CD4-positive, alpha-beta T cell treated with Interferon alpha-2 for 1 hour (primary cell): Measurements from ENCODE around the gene PEPD.

Source experiments
- DNase-seq, 2 donors: peaks; one replicate each; pipeline ENCODE4 v3.0.0-alpha.2; 2020 to 2022

PEPD gene

DNA sequence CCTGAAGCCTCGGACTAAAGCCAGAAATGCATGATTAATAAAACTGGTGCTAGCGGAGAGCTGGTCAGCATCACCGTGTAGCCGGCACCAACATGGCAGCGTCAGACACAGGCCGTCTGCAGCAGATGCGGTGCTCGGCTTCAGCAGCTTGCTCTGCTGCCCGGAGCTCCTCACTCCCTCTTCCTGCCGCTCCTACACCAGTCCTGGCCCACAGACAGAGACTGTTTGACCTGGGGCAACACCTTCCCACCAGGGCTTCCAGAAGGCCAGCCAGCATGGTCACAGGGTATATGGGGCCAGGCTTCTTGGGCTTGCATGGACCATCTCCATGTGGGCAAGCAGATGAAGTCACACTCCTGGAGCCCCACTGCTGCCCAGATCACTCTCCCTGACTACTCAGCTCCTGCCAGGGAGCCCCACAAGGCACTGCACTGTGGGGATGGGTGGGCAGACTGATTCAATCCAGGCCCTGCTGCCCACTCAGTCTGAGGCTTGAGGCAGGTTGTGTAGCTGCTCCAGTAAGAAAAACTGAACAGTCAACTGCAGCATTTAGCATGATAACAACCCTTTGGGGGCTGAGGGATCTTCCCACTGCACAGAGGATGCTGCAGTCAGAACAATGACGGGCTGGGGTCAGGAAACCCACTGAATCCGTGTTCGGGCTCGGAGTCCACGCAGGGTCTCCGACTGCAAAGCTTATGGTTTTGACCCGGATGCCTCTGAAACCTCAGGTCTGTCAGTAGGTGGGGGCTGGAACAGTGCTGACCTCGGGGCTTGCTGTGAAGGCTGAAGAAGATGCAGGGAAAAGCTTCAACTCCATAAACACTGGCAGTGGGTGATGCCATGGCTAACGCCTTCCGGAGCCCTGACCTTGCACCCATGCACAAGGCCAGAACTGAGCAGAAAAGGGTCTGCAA lies 102.5 kb downstream of the PEPD start:
- DNase-seq = no peak

DNA sequence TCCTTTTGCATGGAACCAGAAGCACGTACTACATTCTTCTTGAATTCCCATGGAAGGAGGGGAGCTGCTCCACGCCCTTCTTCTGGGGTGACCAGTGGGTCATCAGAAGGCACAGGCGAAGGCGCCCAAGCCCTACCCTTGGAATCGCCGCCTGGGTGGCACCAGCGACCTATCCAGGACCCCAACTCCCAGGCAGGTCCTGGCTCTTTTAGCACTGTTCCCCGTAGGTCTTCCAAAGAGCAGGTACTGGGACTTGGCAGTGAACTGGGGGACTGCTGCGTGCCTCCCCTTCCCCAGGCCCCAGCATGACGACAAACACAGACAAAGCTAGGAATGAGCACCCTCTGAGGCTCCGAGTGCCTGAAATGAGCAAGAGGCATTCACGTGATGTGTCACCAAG lies 103.1 kb downstream of the PEPD start:
- no peak for DNase-seq

DNA sequence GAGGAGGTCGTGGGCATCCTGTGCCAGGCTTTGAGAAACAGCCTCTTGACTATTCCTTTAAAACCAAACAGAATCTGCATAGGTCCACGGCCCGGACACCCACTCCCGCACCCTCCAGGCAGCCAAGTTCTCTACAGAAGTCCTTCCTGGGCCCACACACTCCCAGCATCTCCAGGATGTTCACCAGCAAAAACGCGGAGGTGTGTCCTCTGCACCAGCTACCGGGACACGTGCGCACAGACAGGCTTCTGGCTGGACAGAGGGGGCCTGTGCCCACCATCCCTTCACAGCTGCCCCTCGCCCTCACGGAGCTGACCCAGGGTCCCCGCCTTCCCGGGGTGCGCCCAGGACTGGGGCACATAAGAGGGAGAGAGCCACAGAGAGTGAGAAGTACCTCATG lies 103.8 kb downstream of the PEPD start:
- no peak for DNase-seq

DNA sequence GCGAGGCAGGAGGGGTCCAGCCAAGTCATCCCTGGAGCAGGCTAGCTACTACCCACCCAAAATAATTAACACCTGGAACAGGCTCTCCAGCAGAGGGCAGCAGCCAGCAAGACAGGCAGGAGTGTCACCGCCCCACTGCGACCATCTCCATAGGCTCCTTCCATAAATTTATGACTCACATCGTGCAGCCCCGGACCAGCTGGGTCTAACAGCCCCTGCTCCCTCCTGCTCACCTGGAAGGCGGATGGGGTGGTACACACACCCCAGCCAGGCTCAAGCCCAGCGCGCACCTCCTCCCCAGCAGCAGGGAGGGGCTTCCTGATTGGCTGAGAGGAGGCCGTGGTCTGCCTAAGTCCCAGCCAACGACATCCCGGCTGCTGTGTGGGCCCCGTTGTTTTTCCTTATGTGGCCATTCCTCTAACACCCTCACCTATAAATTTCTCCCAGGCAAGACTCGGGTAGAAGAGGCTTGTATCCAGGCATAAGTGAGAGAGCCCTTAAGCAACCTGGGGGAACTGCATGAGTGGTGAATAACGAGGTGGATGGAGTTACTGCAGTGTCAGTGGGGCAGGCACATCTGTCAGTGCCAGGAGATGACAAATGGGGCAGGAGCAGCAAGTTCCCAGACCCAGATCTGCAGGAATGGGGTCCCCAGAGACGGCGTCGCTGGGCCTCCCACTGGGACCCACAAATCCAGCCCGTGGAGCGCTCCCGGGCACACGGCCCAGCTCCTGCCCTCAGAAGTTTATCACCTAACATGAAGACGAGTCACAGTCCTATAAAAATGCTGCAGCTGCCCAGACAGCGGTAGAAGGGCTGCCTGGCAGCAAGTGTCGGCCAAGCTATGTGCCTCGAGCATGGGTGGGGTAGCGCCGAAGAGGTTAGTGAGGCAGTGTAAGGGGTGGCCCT lies 105.0 kb downstream of the PEPD start:
- DNase-seq = peak; percentile 57 to 65

DNA sequence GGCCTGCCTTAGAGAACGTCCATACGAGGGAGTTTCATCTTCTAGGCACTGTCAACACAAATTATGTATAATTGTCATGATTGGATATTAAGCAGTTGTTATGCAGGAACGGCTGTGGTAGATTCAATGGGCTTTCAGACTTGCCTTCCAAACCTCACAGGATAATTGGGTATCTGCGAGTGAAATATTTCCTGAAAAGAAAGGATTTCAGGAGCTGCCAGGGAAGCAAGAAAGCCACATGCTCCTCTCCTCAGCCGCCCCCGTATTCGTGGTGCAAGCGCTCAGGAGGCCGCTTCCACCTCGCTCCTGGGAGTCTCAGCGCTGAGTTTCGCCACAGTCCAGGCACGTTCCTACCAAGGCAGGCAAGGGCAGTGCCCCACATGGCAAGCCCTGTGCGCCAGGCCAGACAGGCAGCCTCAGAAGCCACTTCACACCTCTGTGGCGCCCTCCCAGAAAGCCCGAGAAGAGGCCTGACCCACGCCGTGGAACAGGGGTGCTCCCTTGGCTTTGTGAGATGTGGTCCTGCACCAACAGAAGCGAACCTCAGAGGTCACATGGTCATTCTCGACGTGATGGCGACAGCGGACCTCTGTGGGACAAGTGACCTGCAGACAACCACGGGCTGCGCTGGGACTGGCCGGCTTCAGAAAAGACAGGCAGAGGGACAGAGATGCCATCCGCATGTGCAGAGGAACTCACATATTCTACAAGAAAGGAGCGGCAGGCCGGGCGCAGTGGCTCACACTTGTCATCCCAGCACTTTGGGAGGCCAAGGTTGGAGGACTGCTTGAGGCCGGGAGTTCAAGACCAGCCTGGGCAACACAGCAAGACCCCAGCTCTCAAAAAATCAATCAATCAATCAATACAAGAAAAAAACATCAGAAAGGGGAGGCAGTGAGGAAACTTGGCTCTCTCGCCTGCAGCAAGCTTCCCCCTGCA lies 106.7 kb downstream of the PEPD start:
- no peak for DNase-seq

DNA sequence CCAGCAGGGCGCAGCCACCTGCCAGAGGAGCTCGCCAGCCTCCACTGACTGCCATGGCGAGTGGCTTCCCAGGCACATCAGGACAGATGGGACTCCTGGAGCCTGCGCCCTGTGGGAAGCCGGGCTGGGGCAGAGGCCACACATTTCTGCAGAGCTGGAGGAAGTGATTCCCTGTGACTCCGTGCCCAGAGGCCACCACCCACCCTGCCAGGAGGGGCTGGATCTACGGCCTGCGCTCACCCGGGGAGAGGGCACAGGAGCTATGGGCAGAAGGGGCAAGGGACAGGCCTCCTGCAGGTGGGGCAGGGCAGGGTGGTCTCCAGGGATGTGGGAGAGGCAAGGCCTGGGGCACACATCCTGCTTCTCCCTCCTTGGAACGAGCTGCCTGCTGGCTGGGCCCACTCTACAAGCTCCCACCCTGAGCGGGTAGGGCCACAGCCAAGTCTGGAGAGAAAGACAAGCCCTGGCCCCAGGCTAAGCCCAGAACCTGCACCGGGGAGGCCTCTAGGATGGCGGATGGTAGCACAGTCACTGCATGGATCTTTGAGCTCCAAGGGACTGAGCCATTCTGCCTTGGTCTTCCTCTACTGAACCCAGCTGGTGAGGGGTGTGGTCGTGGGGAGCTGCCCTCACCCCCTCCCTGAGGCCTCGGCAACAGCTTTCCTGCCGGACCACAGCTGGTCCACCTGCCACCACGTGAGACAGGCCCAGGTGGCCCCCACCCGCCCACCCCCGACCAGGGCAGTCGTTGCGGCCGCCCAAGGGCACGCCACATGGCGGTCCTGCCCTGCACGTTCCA lies 107.5 kb downstream of the PEPD start:
- no peak for DNase-seq

DNA sequence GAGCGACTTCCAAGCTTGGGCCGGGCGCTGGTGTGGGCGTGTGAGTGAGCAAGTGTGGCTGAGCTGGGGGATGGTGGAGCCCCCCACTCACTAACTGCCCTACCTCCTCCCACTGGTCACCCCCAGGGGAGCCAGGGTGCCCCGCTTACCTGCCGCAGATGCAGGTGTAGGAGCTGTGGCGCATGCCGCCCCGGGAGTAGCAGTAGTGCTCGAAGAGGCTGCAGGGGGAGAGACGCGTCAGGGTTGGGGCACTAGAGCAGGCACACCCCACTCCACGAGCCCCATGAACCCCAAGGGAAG lies 108.2 kb downstream of the PEPD start:
- no peak for DNase-seq

DNA sequence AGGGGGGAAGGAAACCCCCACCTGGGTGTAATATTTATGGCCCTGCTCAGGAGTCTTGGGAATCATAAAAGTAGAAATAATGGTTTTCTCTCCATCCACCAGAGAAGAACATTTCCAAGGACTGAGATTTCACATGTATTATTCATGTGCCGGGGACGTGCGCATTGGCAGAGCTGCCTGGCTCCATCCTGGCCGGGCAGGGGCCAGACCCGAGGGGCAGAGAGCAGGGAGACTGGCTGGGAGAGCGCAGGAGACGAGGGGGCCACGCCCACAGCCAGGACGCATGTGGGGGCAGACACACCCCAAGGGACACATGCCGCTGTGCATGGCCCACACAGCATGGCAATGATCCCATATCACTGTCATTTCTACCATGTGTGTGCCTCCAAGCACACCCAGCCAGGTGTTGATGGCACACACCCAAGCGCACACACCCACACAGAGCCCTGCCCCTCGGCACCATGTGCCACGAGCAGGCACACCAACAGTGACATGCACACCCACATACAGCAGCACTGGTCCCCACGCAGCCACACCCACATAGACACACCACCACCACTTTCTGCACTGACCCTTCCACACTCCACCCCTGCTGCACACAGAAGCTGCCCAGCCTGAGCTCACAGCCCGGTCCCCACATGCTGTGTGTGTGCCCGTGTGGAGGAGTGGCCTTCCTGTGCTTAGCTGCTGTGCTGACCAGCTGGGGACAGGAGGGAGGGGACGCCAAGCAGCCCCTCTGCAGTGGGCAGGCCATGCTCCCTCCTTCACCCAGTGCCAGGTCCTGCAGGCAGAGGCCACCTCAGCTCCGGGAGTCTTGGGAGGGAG lies 108.8 kb downstream of the PEPD start:
- DNase-seq = no peak

DNA sequence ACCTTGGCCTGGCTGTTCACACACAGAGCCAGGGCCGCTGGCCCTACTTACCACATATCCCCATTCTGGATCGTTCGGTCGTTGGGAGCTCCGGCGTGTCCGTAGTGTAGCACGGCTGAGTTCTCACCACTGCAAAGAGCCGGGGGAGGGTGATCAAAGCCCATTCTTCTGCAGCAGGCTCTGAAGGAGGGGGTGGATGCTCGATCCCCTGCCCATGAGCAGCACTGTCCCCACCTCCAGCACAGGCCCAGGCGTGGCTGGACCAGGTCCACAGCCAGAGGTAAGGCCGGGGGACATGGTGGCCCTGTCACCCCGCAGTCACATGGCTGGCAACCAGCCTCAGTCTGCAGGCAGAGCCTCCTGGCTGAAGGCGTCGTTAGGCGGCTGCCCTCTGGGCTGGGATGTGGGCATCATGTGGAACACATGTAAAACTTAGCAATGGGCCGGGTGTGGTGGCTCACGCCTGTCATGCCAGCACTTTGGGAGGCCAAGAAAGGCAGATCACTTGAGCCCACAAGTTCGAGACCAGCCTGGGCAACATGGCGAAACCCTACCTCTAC lies 109.9 kb downstream of the PEPD start:
- DNase-seq = no peak

DNA sequence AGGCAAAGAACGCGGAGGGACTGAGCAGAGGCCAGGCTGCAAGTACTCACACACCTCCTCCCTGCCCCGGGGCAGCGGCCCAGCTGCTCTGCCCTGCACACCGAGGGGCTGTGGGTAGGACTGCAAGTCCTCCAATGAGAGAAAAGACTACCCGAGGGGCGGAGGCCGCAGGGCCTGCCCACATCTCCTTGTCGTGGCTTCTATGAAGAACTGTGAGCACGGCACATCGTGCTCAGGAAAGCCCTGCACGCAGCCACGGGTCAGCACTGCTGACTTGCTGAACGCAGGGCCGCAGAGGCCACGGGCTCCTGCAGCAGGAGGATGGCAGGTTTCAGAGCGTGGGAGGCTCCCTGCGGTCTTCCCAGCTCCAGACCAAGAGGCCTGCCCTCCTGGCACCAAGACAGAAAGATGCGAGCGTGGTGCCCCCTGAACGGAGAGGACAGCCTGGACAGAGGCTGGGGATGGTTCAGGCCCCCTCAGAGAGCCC lies 110.6 kb downstream of the PEPD start:
- DNase-seq = no peak

DNA sequence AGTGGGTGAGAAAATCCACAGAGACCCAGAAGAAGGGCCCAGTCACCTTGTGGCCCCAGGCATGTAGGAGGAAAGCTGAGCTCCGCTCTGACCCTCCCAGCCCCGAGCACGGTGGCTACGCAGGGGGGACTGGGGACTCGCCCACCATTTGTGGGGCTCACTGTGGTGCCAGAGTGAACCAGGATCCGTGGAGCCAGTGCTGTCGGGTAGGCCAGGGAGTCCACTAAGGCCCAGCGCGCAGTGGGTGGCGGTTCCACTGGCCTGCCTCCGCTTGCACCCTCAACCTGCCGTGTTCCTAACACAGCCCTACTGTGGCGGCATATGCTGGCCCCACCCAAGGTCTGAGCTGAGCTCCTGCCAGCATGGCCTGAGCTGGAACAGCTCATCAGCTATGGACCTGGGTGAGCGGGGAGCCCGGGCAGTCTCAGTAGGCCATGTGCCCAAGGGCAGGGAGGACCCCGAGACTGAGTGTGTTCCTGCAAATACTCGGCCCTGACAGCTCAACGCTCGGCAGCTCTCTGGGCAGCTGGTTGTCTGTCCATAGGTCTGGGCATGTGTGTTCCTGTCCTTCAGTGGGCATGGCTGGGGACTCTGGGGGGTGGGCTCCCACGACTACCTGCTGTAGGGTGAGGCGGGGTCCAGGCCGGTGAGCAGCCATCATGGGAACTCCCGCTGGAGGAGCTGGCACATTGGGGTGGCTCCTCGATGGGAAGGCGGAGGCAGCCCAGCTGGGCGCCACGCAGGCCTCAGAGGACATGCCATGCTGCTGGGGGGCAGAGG lies 111.5 kb downstream of the PEPD start:
- DNase-seq = no peak

DNA sequence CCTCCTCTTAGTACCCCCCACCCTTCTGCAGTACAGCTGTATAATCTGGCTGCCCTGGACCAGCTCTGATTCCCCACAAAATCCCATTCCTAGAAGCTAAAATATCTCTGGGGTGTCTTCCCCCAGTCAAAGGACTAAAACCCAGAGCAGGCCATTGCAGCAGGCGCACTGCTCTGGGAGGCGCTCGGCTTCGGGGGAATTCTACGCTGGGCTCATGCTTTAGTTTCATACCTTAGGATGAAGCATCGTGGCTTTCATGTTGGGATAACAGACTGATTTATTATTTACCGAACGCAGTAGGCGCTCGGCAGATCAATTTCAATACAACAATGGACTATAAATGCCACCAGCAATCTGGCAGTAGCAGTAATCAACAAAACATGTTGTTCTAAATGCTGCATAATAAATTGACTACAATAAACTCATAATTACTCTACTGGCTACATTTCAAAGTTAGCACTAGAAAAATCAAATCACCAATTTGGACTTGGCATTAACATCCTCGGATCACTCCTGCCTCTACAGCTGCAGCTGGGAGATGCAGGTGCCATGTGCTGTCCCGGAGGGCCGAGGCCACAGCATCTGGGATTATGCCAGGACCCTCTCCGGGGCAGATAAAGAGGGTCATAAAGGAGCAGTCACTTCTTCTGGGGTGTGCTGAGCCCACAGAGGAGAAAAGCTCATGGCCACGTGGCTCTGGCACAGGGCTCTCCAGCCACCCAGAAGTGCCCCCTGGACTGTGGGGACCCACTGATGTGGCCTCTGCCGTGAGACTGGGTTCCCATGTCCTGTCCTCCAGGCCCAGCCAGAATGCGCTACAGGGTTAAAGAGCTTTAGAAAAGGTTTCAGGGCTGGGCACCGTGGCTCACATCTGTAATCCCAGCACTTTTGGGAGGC lies 112.8 kb downstream of the PEPD start:
- DNase-seq = no peak

DNA sequence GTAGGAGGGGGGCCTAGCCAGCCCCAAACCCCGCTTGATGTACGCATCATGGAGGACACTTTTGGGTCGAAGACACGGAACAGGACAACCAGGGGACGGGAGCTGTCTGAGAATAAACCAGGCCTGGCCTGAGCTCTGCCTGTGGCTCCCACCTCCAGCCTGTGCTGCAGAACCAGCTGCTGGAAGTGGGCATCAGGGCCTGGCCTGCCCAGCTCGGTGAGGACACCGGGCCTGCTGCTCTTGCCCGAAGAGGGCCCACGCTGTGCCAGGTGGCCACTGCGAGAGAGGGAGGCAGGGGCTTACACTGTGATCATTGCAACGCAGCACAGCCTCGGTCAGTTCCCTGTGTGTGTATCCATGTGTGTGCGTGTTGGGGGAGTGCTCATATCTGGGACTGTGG lies 113.5 kb downstream of the PEPD start:
- DNase-seq = no peak

DNA sequence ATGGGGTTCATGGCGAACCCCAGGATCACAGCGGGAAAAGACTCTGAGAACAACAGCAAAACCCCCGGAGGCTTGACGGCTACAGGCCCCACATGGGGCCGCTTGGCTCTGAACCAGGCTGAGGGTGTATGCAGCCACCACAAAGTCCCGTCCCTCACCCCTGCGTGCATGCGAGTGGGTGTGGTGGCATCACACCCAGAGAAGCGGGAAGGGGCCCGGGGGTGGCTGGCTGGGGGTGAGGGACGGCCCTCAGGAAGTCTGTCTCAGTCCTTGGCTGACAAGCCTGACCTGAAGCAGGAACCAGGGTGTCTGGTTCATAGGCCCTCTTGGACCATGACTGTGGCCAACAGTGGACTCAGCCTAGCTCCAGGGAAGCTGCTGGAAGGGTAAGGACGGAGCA lies 113.9 kb downstream of the PEPD start:
- DNase-seq = no peak

DNA sequence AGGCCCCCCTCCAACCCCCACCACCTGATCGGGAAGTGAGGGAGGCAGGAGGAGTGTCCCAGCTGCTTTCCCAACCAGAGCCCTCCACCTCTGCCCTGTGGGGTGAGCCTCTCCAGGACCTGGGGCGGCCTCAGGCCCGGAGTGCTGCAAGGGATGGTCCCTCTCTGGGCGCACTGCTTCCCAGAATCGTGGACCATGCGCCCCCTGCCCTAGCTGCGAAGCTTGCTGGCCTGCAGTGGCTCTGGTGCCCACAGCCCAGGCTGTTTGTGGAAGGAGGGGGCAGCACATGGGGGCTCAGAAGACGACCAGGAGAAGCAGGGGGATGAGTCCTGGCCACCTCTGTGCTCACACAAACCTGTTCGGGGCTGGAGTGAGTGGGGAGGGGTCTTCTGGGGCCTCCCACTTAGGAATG lies 114.4 kb downstream of the PEPD start:
- no peak for DNase-seq

DNA sequence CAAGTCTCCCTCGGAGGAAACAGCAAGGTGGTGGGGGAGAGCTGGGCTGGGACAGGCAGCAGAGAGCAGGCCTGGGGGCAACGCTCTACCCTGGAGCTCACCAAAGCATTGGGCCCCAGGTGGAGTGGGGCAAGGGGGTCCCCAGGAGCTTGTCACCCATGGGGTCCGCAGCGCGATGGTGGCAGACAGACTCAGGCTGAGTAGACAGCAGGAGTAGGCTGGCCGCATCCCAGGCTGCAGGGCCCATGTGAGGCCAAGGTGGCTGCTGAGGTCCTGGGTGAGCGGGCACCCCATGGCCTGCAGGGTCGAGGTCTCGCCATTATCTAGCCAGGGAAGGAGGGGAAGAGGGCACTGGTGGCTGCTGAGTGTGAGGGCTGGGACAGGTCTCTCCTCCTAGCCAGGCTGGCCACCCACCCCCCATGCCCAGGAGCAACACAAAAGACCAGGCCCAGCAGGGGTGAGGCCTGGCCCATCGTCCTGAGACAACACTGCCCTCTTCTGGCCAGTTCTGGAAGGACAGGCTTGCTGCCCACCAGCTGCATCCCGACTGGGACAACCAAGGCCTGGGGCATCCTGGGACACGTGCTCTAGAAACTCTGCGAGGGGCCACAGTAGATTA lies 115.0 kb downstream of the PEPD start:
- DNase-seq = peak; percentile 63 to 76

DNA sequence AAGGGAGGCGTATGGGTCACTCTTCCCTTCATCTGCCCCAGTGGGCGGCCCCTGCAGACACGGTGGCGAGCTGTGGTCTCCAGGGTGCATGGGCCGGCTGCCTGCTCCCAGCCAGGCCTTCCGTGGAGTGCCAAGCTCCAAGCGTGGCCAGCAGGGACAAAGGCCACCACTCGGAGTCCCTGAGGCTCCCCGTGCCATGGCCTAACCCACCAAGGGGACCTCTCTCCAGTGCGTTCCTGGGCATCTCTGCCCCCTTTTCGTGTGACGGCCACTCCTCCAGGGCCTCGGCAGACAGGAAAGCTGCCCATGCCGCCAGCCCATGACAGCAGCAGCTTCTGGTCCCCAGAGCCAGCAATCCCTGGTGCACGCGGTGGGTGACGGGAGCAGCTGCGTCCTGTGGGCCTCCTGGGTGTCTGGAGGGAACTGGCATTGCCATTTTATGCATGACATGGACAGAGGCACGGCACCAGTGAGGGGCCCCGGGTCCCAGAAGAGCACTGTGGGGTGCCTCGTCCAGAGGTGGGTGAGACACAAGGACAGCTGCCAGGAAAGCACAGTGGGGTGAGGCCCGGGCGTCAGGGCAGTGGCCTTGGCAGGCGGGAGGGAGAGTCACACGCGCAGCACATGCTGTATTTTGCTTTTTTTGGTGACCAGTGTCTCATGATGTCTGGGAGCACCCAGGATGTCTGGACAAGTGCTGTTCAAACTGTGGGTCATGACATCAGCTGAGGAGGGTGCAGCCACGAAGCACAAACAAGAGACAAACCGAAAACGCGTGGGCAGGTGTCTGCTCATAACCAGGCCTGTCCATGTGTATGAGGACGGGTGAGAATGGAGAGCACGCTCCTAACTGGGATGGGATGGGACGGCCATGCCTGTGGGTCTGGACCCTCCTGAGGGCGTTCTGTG lies 115.8 kb downstream of the PEPD start:
- DNase-seq = no peak
